Endothelial cell of umbilical vein (primary cell): ENCODE data around the gene GALNT2.
A peak's percentile ranks its signal among the peaks of the same experiment; 100 is the strongest.

ENCODE experiments used
- EZH2 ChIP-seq: IDR thresholded peaks from 2 replicates; pipeline ENCODE4 v1.6.1; 2012; ENCODE audit warnings: borderline replicate concordance, low read depth, mild to moderate bottlenecking, moderate library complexity, low read length, inconsistent platforms; ENCODE audit not compliant: severe bottlenecking
- FOS ChIP-seq: IDR thresholded peaks from 2 replicates; pipeline ENCODE4 v1.6.1; 2011; ENCODE audit warnings: mild to moderate bottlenecking, low read length, moderate library complexity, borderline replicate concordance; ENCODE audit not compliant: insufficient read depth
- GATA2 ChIP-seq: IDR thresholded peaks from 2 replicates; pipeline ENCODE4 v1.7.0; 2011; ENCODE audit warnings: low read depth, mild to moderate bottlenecking, moderate library complexity, mixed read lengths, low read length; ENCODE audit not compliant: insufficient read length, insufficient read depth
- JUN ChIP-seq: IDR thresholded peaks from 2 replicates; pipeline ENCODE4 v1.6.1; 2011; ENCODE audit warnings: borderline replicate concordance, low read depth; ENCODE audit not compliant: insufficient read length, insufficient read depth
- MYC ChIP-seq: IDR thresholded peaks from one replicate; pipeline ENCODE4 v1.6.1; 2011; ENCODE audit warnings: mild to moderate bottlenecking, low read depth, low read length
- POLR2A ChIP-seq: IDR thresholded peaks from 2 replicates; pipeline ENCODE4 v1.6.1; 2012; ENCODE audit warnings: low read depth, mild to moderate bottlenecking, control low read depth, low read length
- POLR2AphosphoS5 ChIP-seq: IDR thresholded peaks from 2 replicates; pipeline ENCODE4 v1.6.1; 2012; ENCODE audit warnings: low read depth, mild to moderate bottlenecking, control low read depth, low read length, moderate library complexity; ENCODE audit not compliant: insufficient read depth
- TF ChIP-seq, protein P1 (sequence below), 2 donors: IDR thresholded peaks; 1 replicate in 1 of 2; 2 replicates in 1 of 2; pipeline ENCODE4 v1.5.1; 2011; ENCODE audit warnings: low read length in 2 of 2, mild to moderate bottlenecking in 2 of 2, moderate library complexity in 2 of 2, control low read depth in 1 of 2, inconsistent platforms in 1 of 2, low read depth in 1 of 2; ENCODE audit not compliant: insufficient read depth in 1 of 2; ENCODE audit errors: extremely low read depth in 1 of 2
- TF ChIP-seq, protein P2 (sequence below): IDR thresholded peaks from 2 replicates; pipeline ENCODE4 v1.6.1; 2011; ENCODE audit not compliant: insufficient read depth, insufficient read length

DNA sequence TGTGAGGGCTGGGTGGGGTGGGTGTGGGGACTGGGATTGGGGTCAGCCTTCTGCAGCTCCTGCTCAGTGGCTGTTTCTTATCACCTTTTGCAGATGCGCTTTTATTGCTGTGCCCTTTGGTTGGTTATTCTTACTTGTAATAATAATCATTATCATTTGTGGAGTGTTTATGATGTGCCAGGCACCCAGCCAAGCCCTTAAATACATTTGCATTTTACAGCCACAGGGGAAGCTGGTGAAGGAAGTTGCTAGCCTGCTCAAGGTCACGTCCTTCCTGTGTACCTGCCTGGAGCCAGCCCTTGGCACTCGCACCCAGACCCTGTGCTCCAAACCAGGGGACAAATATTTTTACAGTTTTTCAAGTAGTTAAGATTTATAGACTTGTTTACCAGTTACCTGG lies 215.1 kb downstream of the GALNT2 start:
- TF ChIP-seq JUN: no peak
- TF ChIP-seq, protein P1, sequence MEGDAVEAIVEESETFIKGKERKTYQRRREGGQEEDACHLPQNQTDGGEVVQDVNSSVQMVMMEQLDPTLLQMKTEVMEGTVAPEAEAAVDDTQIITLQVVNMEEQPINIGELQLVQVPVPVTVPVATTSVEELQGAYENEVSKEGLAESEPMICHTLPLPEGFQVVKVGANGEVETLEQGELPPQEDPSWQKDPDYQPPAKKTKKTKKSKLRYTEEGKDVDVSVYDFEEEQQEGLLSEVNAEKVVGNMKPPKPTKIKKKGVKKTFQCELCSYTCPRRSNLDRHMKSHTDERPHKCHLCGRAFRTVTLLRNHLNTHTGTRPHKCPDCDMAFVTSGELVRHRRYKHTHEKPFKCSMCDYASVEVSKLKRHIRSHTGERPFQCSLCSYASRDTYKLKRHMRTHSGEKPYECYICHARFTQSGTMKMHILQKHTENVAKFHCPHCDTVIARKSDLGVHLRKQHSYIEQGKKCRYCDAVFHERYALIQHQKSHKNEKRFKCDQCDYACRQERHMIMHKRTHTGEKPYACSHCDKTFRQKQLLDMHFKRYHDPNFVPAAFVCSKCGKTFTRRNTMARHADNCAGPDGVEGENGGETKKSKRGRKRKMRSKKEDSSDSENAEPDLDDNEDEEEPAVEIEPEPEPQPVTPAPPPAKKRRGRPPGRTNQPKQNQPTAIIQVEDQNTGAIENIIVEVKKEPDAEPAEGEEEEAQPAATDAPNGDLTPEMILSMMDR (IDR thresholded peaks at IDR 0.05; ENCODE audit: extremely low read depth in 1 of 2, insufficient read depth in 1 of 2, low read depth in 1 of 2, low read length in 2 of 2): no peak
- no peak for TF ChIP-seq POLR2A
- no peak for TF ChIP-seq EZH2
- no peak for TF ChIP-seq MYC
- peak; percentile 48 for TF ChIP-seq POLR2AphosphoS5
- TF ChIP-seq FOS: no peak
- TF ChIP-seq, protein P2, sequence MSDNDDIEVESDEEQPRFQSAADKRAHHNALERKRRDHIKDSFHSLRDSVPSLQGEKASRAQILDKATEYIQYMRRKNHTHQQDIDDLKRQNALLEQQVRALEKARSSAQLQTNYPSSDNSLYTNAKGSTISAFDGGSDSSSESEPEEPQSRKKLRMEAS: no peak
- no peak for TF ChIP-seq GATA2
